ENCODE results near the gene SUFU.

GRCh38 chr10:102642736-102643335, 139.1 kb downstream of the SUFU start:
- TF ChIP-seq, protein P1, sequence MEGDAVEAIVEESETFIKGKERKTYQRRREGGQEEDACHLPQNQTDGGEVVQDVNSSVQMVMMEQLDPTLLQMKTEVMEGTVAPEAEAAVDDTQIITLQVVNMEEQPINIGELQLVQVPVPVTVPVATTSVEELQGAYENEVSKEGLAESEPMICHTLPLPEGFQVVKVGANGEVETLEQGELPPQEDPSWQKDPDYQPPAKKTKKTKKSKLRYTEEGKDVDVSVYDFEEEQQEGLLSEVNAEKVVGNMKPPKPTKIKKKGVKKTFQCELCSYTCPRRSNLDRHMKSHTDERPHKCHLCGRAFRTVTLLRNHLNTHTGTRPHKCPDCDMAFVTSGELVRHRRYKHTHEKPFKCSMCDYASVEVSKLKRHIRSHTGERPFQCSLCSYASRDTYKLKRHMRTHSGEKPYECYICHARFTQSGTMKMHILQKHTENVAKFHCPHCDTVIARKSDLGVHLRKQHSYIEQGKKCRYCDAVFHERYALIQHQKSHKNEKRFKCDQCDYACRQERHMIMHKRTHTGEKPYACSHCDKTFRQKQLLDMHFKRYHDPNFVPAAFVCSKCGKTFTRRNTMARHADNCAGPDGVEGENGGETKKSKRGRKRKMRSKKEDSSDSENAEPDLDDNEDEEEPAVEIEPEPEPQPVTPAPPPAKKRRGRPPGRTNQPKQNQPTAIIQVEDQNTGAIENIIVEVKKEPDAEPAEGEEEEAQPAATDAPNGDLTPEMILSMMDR (conservative IDR thresholded peaks at IDR 0.05; ENCODE audit: low read depth, low read length) = no peak
- TF ChIP-seq RFX5 (IDR thresholded peaks at IDR 0.05; ENCODE audit: low read depth, low read length) = no peak
- TF ChIP-seq POLR2A (IDR thresholded peaks at IDR 0.05; ENCODE audit: low read depth, low read length) = peak; percentile 11
- no peak for TF ChIP-seq BHLHE40 (IDR thresholded peaks at IDR 0.05; ENCODE audit: low read depth, low read length)
- TF ChIP-seq, protein P2, sequence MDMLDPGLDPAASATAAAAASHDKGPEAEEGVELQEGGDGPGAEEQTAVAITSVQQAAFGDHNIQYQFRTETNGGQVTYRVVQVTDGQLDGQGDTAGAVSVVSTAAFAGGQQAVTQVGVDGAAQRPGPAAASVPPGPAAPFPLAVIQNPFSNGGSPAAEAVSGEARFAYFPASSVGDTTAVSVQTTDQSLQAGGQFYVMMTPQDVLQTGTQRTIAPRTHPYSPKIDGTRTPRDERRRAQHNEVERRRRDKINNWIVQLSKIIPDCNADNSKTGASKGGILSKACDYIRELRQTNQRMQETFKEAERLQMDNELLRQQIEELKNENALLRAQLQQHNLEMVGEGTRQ (IDR thresholded peaks at IDR 0.05; ENCODE audit: low read depth, low read length) = no peak
- TF ChIP-seq RCOR1 (IDR thresholded peaks at IDR 0.05; ENCODE audit: insufficient replicate concordance, low read length) = no peak
- TF ChIP-seq FOS (IDR thresholded peaks at IDR 0.05; ENCODE audit: low read depth, low read length) = no peak

All from IMR-90 (cell line).